Measurements from ENCODE around the gene ERI3.

Gene ERI3

GRCh38 chr1:44354840-44355581 lies at the start of gene ERI3:
Gene ERI3, minus strand, starts transcription at chr1:44355257. Its CDS starts 231 bp downstream, at chr1:44355026.
- peak; percentile 76 to 99 (median 96) for DNase-seq

DNA sequence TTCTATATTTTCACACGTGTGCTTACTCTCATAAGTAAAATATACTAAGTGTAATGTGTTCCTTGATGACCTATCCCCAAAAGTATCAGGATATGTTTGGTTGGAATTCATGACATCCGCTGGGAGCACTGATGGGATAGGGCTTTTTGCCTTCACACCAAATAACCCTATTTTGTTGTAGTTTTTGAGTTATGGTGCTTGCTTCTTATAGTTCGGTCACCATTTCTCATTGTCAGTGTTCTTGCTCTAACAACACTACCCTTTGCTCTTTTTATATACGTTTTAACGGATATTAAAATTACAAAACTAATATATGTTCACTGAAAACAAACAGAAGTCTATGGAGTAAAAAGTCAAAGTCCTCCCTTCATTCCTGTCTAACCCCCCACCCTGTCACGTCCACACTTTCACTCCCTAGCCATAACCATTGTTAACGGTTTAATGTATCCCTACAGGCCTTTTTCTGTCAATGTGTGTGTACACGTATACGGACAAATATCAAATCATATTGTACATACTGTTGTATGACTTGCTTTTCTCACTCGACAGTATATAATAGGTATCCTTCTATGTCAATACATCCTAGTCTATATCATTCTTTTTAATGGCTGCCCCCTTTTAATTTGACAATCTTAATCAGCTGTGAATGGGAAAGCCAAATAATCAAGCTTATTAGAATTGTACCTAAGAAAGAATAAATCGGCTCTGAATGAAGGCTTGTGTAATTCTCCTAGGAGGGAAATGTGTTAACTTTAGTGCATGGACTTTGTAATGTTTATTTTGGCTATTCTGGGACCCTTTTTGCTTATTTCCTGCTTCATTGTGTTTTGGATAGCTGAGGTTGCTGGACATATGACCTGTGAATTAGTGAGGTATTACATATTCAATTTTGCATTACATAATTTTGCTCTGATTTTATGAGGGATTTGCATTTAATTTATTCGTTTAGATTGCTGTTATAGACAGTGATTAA lies 46.5 kb upstream of the ERI3 start:
- no peak for DNase-seq

- DNase-seq, result no peak
These were observed 35.2 kb upstream of the ERI3 start for GRCh38 chr1:44390277-44390676.

DNA sequence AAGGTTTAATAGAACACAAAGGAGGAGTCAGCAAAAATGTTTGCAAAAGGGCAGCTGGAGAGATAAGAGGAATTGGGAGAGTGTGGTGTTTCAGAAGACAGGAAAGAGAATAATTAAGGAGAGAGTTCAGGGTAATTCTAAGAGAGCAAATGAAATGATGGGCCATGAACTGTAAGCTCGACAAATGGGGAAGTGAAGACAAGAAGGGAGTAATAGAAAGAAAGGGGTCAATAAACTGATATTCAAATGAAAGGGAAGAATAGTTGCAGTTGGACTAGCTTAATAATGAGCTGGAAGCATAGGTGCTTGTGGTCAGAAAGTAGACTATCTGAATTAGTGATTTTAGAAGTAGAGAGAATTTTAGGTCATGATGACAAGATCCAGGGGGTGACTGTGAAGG lies 34.4 kb upstream of the ERI3 start:
- no peak for DNase-seq

- DNase-seq, result no peak
These were observed 33.5 kb upstream of the ERI3 start for GRCh38 chr1:44388551-44388950.

GRCh38 chr1:44380666-44381177 lies 25.7 kb upstream of the ERI3 start:
- peak in 1 of 51 donors; percentile 18 for DNase-seq

- peak in 33 of 51 donors; percentile 2 to 73 (median 34) for DNase-seq
These were observed 23.1 kb upstream of the ERI3 start for GRCh38 chr1:44377925-44378784.

DNA sequence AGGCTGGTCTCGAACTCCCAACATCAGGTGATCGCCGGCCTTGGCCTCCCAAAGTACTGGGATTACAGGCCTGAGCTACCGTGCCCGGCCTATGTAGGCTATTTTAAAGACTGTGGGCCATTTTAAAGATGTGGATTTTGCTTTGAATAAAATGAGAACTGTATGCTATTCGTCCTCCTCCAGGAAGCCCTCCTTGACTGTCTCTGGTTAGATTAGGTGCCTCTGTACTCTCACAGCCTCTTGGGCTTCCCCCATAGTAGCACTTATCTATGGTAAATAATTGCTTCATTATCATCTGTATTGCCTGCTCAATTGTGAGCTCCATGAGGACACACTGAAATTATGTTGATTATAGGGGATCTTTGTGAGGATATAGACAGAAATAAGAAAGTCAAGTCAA lies 20.5 kb upstream of the ERI3 start:
- no peak for DNase-seq

DNA sequence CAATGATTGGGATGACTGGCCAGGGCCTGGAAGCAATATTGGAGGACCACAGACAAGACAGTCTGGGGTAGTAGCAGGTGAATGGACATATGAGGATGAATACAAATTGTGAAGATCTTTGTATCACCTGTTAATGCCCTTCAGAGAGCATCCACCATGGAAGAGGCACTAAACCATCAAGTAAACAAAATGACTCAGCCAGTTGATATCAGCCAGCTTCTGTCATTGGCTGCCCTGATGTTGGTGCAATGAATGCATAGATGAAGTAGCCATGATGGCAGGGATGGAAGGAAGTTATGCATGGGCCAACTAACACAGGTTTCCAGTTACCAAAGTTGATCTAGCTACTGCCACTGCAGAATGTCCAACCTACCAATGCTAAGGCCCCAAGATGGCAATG lies 16.1 kb upstream of the ERI3 start:
- no peak for DNase-seq

DNA sequence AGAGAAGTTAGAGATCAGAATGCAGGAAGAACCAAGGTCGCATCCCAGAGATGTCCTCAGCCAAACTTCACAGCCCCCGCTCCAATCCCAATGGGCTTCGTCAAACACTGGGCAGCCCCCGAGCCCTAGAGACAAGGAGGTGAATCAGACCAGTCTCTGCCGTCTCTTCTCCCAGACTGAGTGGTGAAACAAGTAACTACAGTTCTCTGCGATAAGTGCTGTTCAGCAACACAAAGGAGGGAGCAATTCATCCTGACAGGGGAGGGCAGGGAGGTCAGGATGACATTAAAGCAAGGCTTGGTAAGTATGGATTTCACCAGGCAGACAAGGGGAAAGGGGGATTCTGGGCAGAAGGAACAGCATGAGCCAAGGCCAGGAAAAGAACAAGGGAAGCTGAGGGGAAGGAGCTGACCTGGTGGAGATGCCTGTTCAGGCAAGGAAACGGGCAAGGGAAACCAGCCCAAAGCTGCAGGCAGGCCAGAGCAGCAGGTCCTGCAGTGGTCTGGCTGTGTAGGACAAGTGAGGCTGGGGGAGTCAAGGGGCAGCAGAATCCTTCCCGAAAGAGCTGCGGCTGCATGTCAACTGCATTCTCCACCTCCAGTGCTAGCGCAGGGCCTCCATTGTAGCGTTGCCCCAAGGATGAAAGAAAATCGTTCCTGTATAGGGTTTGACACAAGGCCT lies 13.6 kb upstream of the ERI3 start:
- DNase-seq, result no peak

DNA sequence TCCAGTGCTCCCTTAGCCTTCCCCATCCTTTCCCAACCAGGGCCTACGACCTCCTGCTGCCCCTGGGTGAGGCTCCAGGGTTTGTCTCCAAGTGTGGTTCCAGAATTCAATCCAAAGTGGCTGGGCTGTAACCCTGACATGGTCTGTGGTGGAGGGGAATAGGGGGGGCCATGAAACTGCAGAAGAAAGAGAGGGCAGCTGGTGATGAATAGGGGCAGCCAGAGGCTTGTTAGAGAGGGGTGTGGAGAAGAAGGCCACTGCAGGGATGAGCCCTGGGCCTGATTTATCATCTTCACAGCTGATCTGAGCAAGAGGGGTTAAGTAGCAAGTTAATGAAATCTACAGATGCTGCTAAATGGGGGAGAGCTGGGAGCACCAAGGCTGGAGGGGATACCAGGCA lies 12.9 kb upstream of the ERI3 start:
- no peak for DNase-seq

- no peak for DNase-seq
These were observed 11.4 kb upstream of the ERI3 start for GRCh38 chr1:44366371-44366975.

DNA sequence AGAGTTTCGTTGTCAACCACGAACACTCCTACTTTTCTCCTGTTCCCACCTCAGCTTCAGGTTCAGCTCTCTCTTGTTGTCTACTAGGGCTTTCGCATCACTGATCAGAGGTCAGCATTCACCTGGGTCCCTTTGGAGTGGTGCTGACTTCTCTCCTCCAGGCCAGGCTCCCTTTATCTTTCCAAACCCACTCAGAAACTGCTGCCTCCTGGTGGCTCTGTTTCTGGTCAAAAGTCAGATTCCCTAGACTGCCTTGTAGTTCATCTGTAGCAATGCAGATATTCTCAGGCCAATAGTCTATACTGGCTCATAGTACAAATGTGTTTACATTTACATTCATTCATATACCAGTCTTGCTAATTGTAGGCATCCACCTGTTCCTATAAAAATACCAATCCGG lies 6.4 kb upstream of the ERI3 start:
- DNase-seq, result no peak

- no peak for DNase-seq
These were observed 4.3 kb upstream of the ERI3 start for GRCh38 chr1:44359234-44359935.

DNA sequence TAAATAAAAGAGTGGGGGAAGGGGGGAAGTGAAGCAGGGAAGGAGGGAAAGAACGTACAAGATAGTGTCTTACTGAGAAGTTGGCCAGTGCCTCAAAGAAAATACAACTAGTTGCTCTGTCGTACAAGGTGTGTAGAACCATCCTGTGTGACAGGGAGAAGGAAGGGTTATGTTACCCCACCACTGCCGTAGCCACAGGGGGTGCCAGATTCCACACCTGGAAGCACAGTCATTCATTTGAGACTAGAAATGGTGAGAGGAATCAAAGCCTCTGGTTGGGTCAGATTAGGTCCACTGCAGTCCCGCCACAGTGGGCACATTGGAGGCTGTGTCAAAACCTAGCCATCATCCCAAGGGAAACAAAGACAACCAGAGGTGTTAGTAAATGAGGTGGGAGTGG lies 2.7 kb upstream of the ERI3 start:
- DNase-seq, result no peak

DNA sequence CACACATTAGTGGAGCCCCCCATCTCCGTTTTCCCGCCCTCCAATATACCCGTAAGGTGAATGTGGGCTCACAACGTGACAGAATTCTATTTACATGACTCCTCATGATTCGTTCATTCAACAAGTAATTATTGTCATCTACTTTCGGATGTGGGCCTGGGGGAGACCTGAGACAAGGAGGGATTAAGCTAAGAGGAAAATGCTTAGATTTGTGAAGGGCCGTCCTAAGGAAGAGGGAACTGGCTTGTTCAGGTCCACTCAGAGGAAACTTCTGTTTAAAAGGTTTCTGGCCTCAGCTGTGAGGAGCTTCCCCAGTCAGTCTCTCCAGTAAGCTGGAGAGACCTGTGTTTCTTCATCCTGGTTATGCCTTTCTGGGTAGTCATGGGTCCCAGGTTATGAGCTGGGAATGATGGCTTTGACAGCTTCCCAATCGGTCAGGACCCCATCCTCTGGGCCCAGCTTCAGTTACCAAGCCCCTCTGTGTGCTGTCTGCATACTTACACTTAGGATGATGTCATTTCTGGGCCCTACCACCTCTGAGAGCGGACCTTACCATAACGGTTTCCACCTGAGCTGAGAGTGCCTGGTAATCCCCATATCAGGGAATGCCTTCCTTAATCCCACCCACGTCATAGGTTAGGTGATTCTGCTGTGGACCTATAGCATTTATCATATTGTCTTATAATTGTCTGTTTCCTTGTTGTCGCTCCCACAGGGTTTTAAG lies 687 bp upstream of the ERI3 start:
- no peak for DNase-seq

DNA sequence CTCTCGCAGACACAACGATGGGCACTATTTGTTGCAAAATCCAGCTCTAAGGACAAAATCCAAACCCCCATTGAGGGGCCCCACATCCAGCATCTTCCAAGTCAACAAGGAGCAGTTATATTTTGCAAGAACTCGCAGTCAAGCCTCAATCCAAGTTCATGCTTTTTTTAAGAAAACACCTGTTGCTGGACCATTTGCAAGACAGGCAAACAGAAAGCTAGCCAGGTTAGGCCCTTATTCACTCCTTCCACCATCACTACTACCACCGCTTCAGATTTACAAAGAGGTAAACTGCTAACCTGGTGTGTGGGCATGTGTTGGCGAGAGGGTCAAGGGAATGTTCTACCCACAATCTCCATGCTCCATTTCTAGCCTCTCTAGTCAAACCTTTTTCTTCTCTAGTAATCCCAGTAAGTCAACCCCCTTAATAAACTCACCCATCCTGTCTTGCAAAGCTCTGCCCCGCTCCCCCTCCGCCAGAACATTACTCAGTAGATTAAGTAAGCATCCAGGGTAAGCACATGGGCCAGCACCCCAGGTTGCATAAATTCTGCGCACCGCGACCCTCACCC lies 703 bp downstream of the ERI3 start:
- no peak for DNase-seq

GRCh38 chr1:44353604-44354003 lies 1.5 kb downstream of the ERI3 start:
- DNase-seq, result no peak

- DNase-seq, result no peak
These were observed 3.8 kb downstream of the ERI3 start for GRCh38 chr1:44351289-44351688.
